GM12864 (cell line): ENCODE results near the gene EVA1A.

Experiments used
- DNase-seq: peaks from one replicate; pipeline ENCODE4 v3.0.0-alpha.2; 2011; ENCODE audit warnings: low read depth
- H3K4me3 ChIP-seq: 2 replicates; pipeline ENCODE4 v1.5.1; 2011; ENCODE audit warnings: mild to moderate bottlenecking, low read depth, low read length, control low read depth
- CTCF ChIP-seq: IDR thresholded peaks from 2 replicates; pipeline ENCODE4 v1.5.1; 2011; ENCODE audit warnings: low read depth, mild to moderate bottlenecking, moderate library complexity, low read length, control low read depth, inconsistent platforms; ENCODE audit errors: missing control alignments

The EVA1A gene

GRCh38 chr2:75551434-75551833, 9.3 kb downstream of the EVA1A start:
- DNase-seq, result no peak
- no peak for TF ChIP-seq CTCF
- H3K4me3 ChIP-seq, result no peak overlapping the region

- no peak for DNase-seq
- TF ChIP-seq CTCF, result no peak
- H3K4me3 ChIP-seq, result no peak overlapping the region
Observed at GRCh38 chr2:75549401-75550253, 11.1 kb downstream of the EVA1A start.

- no peak for DNase-seq
- TF ChIP-seq CTCF, result no peak
- H3K4me3 ChIP-seq, result no peak overlapping the region
Observed at GRCh38 chr2:75548036-75548573, 12.6 kb downstream of the EVA1A start.

GRCh38 chr2:75547345-75548035, 13.2 kb downstream of the EVA1A start:
- no peak overlapping the region for H3K4me3 ChIP-seq
- no peak for DNase-seq

GRCh38 chr2:75545922-75546321, 14.8 kb downstream of the EVA1A start:
- H3K4me3 ChIP-seq, result no peak overlapping the region
- no peak for DNase-seq
- no peak for TF ChIP-seq CTCF

More at GRCh38 chr2:75547345-75548035, 13.2 kb downstream of the EVA1A start:
- no peak for TF ChIP-seq CTCF

- no peak for DNase-seq
- no peak for TF ChIP-seq CTCF
- no peak overlapping the region for H3K4me3 ChIP-seq
Observed at GRCh38 chr2:75545387-75545786, 15.4 kb downstream of the EVA1A start.
